Endothelial cell of umbilical vein (primary cell): ENCODE measurements around the gene MYO1F.

Experiments
- EZH2 ChIP-seq: IDR thresholded peaks from 2 replicates; pipeline ENCODE4 v1.6.1; 2012; ENCODE audit warnings: borderline replicate concordance, low read depth, mild to moderate bottlenecking, moderate library complexity, low read length, inconsistent platforms; ENCODE audit not compliant: severe bottlenecking
- GATA2 ChIP-seq: IDR thresholded peaks from 2 replicates; pipeline ENCODE4 v1.7.0; 2011; ENCODE audit warnings: low read depth, mild to moderate bottlenecking, moderate library complexity, mixed read lengths, low read length; ENCODE audit not compliant: insufficient read length, insufficient read depth
- MAX ChIP-seq: IDR thresholded peaks from 2 replicates; pipeline ENCODE4 v1.6.1; 2011; ENCODE audit not compliant: insufficient read depth, insufficient read length
- POLR2A ChIP-seq: IDR thresholded peaks from 2 replicates; pipeline ENCODE4 v1.6.1; 2012; ENCODE audit warnings: low read depth, mild to moderate bottlenecking, control low read depth, low read length
- POLR2AphosphoS5 ChIP-seq: IDR thresholded peaks from 2 replicates; pipeline ENCODE4 v1.6.1; 2012; ENCODE audit warnings: low read depth, mild to moderate bottlenecking, control low read depth, low read length, moderate library complexity; ENCODE audit not compliant: insufficient read depth
- TF ChIP-seq, protein P1 (sequence below), 2 donors: IDR thresholded peaks; 1 replicate in 1 of 2; 2 replicates in 1 of 2; pipeline ENCODE4 v1.5.1; 2011; ENCODE audit warnings: low read length in 2 of 2, mild to moderate bottlenecking in 2 of 2, moderate library complexity in 2 of 2, control low read depth in 1 of 2, inconsistent platforms in 1 of 2, low read depth in 1 of 2; ENCODE audit not compliant: insufficient read depth in 1 of 2; ENCODE audit errors: extremely low read depth in 1 of 2

GRCh38 chr19:8476524-8476923 lies 100.7 kb downstream of the MYO1F start:
- TF ChIP-seq POLR2A (no peak), POLR2AphosphoS5 (no peak), MAX (no peak), EZH2 (no peak), GATA2 (no peak)
- TF ChIP-seq, protein P1, sequence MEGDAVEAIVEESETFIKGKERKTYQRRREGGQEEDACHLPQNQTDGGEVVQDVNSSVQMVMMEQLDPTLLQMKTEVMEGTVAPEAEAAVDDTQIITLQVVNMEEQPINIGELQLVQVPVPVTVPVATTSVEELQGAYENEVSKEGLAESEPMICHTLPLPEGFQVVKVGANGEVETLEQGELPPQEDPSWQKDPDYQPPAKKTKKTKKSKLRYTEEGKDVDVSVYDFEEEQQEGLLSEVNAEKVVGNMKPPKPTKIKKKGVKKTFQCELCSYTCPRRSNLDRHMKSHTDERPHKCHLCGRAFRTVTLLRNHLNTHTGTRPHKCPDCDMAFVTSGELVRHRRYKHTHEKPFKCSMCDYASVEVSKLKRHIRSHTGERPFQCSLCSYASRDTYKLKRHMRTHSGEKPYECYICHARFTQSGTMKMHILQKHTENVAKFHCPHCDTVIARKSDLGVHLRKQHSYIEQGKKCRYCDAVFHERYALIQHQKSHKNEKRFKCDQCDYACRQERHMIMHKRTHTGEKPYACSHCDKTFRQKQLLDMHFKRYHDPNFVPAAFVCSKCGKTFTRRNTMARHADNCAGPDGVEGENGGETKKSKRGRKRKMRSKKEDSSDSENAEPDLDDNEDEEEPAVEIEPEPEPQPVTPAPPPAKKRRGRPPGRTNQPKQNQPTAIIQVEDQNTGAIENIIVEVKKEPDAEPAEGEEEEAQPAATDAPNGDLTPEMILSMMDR (IDR thresholded peaks at IDR 0.05; ENCODE audit: extremely low read depth in 1 of 2, insufficient read depth in 1 of 2, low read depth in 1 of 2, low read length in 2 of 2), result no peak
